Testis (tissue), 3 donors: ENCODE data around the gene VWA5B1. TPM values are rescaled to one million over a fixed set of nuclear protein-coding genes. Genes with fewer than 3 reads are reported as not detected.

Experiments used
- DNase-seq: peaks from one replicate; pipeline ENCODE4 v3.0.0-alpha.2; 2019
- H3K27ac ChIP-seq, 2 donors: fragments of 200-600 bp; sonication (generic); one replicate each; pipeline ENCODE4 v1.5.1; 2019
- H3K27me3 ChIP-seq: fragments of 200-600 bp; sonication (generic); one replicate; pipeline ENCODE4 v1.5.1; 2019
- H3K36me3 ChIP-seq: fragments of 200-600 bp; sonication (generic); one replicate; pipeline ENCODE4 v1.5.1; 2017; ENCODE audit warnings: low read depth; ENCODE audit errors: missing control alignments
- H3K4me1 ChIP-seq: fragments of 200-600 bp; sonication (generic); one replicate; pipeline ENCODE4 v1.5.1; 2019
- H3K4me3 ChIP-seq, 2 donors: fragments of 200-600 bp; sonication (generic); one replicate each; pipeline ENCODE4 v1.5.1; 2017 to 2019
- H3K9me3 ChIP-seq: fragments of 200-600 bp; sonication (generic); one replicate; pipeline ENCODE4 v1.5.1; 2017
- CTCF ChIP-seq, 3 experiments: fragments of 450-650 bp in 2 of 3; fragments of 200-600 bp in 1 of 3; sonication (generic) in 1 of 3; IDR thresholded peaks; one replicate each; pipeline ENCODE4 v1.5.1; 2016 to 2019; ENCODE audit warnings: antibody characterized with exemption in 3 of 3, mild to moderate bottlenecking in 2 of 3, moderate library complexity in 1 of 3
- POLR2A ChIP-seq: fragments of 450-650 bp; IDR thresholded peaks from one replicate; pipeline ENCODE4 v1.6.1; 2017; ENCODE audit warnings: antibody characterized with exemption, mild to moderate bottlenecking, moderate library complexity
- WGBS, 2 donors: methylation state at CpG; one replicate each; pipeline ENCODE4 v1.1.5; 2018; 5-methylcytosine and 5-hydroxymethylcytosine counted together
- intact Hi-C: fragments of 100-400 bp; cut with DNase I; formaldehyde crosslinking; loops from one replicate; pipeline ENCODE4 v1.15.1; 2023; ENCODE audit warnings: low total_unique reads
- polyA plus RNA-seq: library from polyadenylated mRNA; stranded (reverse); fragments of 350-450 nt; fragmentation: Illumina TruSeq; extraction: RNeasy Lipid Tissue Mini Kit (QIAGEN cat#74804); gene quantifications from one replicate; pipeline ENCODE4 v1.2.3, GENCODE V29; 2014; ENCODE audit warnings: low read depth, low replicate concordance; ENCODE audit not compliant: insufficient read depth
- total RNA-seq, 2 donors: library from RNA; depleted of rRNA; stranded (reverse); fragments of >200 nt; gene quantifications; one replicate each; pipeline ENCODE4 v1.2.3, GENCODE V29; 2016

VWA5B1 gene
- total and polyA plus RNA-seq, 3 donors from 2014 or later, result 13.1 to 23.0 (median 16.2) TPM

DNA sequence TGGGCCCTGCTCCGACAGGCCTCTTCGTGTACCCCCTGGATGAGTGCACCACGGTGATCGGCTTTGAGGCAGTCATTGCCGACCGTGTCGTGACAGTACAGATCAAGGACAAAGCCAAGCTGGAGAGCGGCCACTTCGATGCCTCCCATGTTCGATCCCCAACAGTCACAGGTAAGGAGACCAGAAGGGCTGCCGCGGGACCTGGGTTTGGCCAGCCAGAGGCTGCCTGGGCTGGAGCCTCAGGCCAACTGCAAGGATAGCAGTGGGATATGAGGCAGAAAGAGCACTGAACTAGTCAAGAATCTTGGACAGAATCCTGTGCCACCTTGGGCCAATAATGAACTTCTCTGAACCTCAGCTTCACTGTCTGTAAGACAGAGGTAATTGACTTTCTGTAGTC lies 22.1 kb downstream of the VWA5B1 start:
- H3K27ac ChIP-seq, result no peak overlapping the region
- DNase-seq, result no peak
- no peaks in the 10 kb centered on the region for H3K36me3 ChIP-seq
- intact Hi-C loops, result no loop called here
- H3K4me3 ChIP-seq, result no peak overlapping the region
- H3K27me3 ChIP-seq, result no peaks in the 10 kb centered on the region
- no peaks in the 10 kb centered on the region for H3K4me1 ChIP-seq
- 96 to 100% methylated on average over 1 to 12 of the region's 12 CpGs for WGBS, 2 donors
- TF ChIP-seq CTCF (IDR thresholded peaks at IDR 0.05) (no peak), POLR2A (no peak)
- no peaks in the 10 kb centered on the region for H3K9me3 ChIP-seq

- TF ChIP-seq CTCF (IDR thresholded peaks at IDR 0.05) (no peak), POLR2A (no peak)
- H3K4me1 ChIP-seq, result peaks cover 8% of the 10 kb centered on the region
- no peak overlapping the region for H3K27ac ChIP-seq
- no peak overlapping the region for H3K4me3 ChIP-seq
- no peaks in the 10 kb centered on the region for H3K36me3 ChIP-seq
- no peaks in the 10 kb centered on the region for H3K27me3 ChIP-seq
- no peak for DNase-seq
- intact Hi-C loops, result no loop called here
- no peaks in the 10 kb centered on the region for H3K9me3 ChIP-seq
- 97% methylated on average over 11 of the region's 11 CpGs for WGBS, 2 donors
These were observed 26.8 kb downstream of the VWA5B1 start for GRCh38 chr1:20317471-20317870.

GRCh38 chr1:20318521-20318920 lies 27.8 kb downstream of the VWA5B1 start:
- Histone ChIP-seq H3K27me3 (no peaks in the 10 kb centered on the region), H3K36me3 (no peaks in the 10 kb centered on the region), H3K9me3 (no peaks in the 10 kb centered on the region), H3K27ac (no peak overlapping the region), H3K4me3 (no peak overlapping the region), H3K4me1 (peaks cover 8% of the 10 kb centered on the region)
- WGBS, 2 donors, result 94% methylated on average over 7 to 14 of the region's 14 CpGs
- DNase-seq, result no peak
- TF ChIP-seq CTCF (IDR thresholded peaks at IDR 0.05), result no peak
- no peak for TF ChIP-seq POLR2A
- intact Hi-C loops, result no loop called here

DNA sequence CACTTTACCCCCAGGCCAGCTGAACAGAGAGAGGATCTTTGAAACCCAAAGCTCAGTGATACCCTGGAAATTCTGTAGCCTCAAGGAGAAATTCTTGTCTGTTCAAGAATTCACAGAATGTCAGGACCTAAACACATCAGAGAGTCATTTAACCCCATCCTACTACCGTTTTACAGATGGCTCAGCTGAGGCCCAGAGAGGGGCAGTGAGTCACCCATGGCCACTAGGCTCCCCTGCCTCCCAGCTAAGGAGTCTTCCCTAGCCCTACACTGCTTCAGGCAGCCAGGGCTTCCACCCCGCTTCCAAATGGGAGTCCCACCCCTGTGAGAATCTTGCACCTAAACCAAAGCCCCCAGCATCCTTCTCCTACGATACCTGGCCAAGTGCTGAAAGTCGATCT lies 28.3 kb downstream of the VWA5B1 start:
- no peaks in the 10 kb centered on the region for H3K36me3 ChIP-seq
- DNase-seq, result no peak

More for the DNA sequence above, 28.3 kb downstream of the VWA5B1 start:
- WGBS, 2 donors, result 81 to 92% methylated on average over 4 of the region's 4 CpGs
- no peak for TF ChIP-seq POLR2A
- no peak for TF ChIP-seq CTCF (IDR thresholded peaks at IDR 0.05)
- intact Hi-C loops, result no loop called here
- Histone ChIP-seq H3K9me3 (no peaks in the 10 kb centered on the region), H3K4me3 (no peak overlapping the region), H3K27me3 (no peaks in the 10 kb centered on the region), H3K27ac (no peak overlapping the region), H3K4me1 (peaks cover 8% of the 10 kb centered on the region)
